Activated CD4-positive, alpha-beta T cell treated with anti-CD3 and anti-CD28 coated beads for 48 hours (primary cell): Measurements from ENCODE around the gene NEK9.
A peak's percentile ranks its signal among the peaks of the same experiment; 100 is the strongest.

Source experiments
- DNase-seq: peaks from one replicate; pipeline ENCODE4 v3.0.0-alpha.2; 2020

The NEK9 gene

GRCh38 chr14:75063491-75064204 lies 63.2 kb downstream of the NEK9 start, which contains the start of gene ACYP1:
Gene ACYP1, minus strand, starts transcription at chr14:75064024. Its CDS starts 471 bp downstream, at chr14:75063553.
- DNase-seq, result peak; percentile 95

- no peak for DNase-seq
Measured at GRCh38 chr14:75063013-75063412, 63.8 kb downstream of the NEK9 start.

DNA sequence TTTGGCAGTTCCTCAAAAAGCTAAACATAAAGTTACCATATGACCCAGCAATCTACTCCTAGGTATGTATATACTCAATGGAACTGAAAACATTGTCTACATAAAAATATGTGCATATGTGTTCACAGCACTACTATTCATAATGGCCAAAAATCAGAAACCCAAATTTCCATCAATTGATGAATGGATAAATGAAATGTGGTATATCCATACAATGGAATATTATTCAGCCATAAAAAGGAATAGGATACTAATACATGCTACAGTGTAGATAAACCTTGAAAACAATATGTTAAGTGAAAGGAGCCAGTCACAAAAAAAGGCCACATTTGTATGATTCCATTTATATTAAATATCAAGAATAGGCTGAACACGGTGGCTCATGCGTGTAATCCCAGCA lies 66.4 kb downstream of the NEK9 start:
- DNase-seq, result no peak

DNA sequence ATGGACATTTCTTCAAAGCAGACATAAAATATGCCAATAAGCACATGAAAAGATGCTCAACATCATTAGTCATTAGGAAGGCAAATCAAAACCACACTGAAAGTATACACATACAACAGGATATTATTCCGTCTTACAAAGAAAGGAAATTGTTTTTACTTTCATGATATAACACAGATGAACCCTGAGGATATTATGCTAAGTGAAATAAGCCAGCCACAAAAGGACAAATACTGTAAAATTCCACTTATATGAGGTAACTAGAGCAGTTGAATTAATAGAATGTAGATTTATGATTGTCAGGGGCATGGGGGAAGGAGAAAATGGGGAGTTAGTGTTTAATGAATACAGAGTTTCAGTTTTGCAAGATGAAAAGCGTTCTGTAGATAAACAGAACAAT lies 67.2 kb downstream of the NEK9 start:
- no peak for DNase-seq

DNA sequence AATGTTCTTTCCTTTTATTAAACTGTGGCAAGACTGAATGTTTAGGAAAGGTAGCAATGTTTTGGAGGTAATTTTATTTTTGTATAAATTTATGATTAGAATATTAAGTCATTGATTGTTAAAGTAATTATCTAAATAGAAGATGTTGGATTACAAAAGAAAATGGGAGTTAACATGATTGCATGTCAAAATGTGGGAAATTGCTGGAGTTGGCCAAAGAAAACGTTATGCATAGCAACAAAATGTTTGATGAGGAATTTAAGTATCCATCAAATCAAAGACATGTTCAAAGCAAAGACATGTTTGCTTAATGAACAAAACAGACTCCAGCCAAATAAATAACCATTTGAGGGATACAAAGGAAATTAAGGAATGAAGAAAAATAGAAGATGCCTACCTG lies 72.4 kb downstream of the NEK9 start:
- no peak for DNase-seq

DNA sequence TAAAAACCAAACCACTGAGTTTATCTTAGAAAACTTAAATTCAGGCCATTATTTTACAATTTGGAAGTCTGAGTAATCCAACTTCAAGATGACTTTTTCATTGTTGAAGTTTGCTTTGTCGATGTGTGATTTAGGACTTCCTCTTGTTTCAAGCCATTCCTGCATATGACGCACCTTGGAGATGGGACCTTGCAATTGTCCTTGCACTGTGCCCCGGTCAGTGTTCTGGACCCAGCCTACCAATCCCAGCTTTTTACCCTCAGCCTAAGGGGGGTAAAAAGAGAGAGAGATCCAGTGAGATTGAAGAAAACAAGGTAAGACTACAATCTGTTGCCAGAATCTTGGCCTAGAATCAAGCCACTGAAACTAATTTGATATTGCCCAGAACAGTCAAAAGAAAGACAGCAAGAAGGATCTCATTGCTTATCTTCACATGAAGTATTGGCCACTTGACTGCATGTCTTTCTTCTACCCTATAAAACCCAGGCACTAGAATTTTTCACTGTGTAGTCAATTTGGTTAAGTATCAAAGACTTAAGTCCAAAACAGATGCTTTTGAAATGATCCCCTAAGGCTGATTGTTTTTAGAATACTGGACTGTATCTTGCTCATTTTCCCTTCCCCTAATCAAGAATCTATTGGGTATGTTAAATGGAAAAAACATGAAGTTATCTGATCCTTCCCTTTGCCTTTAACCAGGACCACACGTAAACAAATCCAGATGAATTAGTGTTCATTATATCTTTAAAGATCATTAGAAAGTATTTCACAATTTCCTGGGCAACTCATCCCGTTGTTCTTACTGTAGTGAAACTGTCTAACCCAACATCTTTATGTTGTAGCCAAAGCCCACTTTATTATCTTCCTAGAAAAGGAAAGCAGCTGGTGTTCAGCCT lies 73.2 kb downstream of the NEK9 start:
- no peak for DNase-seq

- DNase-seq, result no peak
Measured at GRCh38 chr14:75051556-75051899, 75.3 kb downstream of the NEK9 start.

DNA sequence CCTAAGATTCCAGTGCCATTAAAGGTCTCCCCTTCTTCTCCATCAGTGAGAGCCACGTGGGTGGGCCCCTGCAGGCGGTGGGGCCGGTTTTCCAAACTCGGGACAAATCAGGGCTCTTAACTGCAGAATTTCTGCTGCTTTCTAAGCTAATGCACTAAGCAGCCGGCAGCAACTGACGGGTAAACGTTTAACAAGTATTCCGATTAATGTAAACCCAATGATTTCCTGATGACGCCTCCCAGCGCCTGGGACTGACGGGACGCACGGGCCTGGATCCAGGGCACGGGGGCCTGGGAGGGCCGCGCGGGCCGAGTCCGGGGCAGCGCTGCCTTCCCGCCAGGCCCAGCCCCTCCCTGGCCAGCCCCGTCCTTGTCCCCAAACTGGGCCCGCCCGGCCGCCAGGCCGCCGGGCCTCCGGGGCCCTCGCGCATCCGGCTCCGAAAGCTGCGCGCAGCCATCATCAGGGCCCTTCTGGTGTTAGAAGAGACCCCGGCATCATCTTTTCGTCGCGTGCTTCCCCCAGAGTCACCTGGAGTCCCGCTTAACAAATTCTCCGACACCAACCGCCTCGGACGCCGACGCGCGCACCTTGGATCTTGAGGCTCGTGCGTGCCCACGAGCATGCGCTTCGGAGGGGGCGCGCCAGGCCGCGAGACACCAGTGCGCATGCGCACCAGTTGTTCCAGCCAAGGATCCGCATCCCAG lies 75.8 kb downstream of the NEK9 start, which contains the start of gene MLH3:
Gene MLH3 (minus strand): TSS at position 616 of the 704 bp plus-strand sequence. CDS start 1,812 bp downstream, outside the sequence.
- DNase-seq, result peak; percentile 85

DNA sequence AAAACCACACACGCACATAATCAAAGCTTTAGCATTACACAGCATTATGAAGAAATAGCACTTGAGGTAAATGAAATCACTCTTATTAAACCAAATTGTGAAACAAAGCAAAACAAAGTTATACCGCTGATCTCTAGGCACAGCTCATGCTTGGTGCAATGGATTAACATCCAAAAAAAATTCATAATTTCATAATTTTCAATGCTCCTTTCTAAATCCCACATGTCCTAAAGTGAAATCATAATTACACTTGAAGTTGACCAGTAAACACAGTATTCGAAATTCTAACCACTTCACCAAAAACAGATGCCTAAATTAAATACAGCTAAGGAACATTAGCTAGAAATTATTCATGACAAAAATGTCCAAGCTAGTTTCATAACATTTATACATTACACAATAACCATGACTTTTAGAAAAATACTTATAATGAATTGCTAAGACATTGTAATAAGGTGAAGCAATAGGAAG lies 77.1 kb downstream of the NEK9 start:
- no peak for DNase-seq

GRCh38 chr14:75049136-75049535 lies 77.7 kb downstream of the NEK9 start:
- no peak for DNase-seq

GRCh38 chr14:75048101-75048500 lies 78.7 kb downstream of the NEK9 start:
- no peak for DNase-seq

- DNase-seq, result no peak
Measured at GRCh38 chr14:75047506-75047905, 79.3 kb downstream of the NEK9 start.

DNA sequence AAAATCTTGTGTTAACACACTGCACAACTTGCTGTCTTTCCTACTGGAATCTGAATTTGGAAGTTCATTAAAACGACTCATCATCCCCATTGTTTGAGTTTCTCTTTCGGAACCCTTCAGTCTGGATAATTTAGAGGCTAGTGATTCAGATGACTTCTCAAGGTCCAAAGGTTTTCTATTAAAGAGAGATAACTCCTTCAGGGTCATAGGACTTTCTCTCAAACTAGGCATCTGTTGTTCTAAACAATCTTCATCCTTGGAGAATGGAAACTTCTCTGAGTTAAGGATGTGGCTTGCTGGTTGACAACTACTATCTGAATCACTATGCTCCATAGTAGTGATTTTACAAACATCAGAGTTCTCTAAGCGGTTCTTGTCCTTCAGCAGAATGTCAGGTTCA lies 79.9 kb downstream of the NEK9 start:
- no peak for DNase-seq

DNA sequence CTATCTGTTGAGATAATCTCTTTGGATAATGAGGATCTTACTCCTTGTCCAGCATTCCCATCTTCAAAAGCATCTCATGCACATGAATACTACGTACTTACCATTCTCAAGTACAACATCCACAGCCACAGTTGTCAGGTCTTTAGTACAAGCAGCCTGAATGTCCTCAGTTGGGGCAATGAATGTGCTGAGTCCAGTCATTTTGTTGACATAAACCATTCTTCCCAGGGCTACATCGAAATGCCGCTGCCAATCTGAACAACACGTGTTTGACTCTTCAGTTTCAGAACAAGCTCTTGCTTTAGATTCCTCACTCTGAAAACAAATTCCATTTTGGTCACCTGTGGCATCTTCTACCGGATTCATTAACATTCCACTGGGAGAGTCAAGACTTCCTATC lies 80.6 kb downstream of the NEK9 start:
- no peak for DNase-seq

DNA sequence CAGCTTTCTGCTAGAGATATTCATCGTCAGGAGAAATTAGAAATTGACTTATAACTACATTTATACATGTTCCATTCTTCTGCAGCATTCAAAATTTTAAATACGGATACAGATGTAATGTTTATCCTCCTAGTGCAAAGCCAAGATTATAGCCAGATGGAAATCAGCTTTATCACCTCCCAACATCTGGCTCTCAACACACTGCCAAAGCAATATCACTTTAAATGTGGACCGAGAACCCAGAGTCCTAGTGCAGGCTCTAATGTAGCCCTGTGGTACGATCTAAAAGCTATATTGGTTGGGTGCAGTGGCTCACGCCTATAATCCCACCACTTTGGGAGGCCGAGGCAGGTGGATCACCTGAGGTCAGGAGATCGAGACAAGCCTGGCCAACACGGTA lies 82.1 kb downstream of the NEK9 start:
- DNase-seq, result no peak

- no peak for DNase-seq
Measured at GRCh38 chr14:75044322-75044721, 82.5 kb downstream of the NEK9 start.

GRCh38 chr14:75042035-75042434 lies 84.8 kb downstream of the NEK9 start:
- DNase-seq, result no peak

- no peak for DNase-seq
Measured at GRCh38 chr14:75041613-75042012, 85.2 kb downstream of the NEK9 start.

DNA sequence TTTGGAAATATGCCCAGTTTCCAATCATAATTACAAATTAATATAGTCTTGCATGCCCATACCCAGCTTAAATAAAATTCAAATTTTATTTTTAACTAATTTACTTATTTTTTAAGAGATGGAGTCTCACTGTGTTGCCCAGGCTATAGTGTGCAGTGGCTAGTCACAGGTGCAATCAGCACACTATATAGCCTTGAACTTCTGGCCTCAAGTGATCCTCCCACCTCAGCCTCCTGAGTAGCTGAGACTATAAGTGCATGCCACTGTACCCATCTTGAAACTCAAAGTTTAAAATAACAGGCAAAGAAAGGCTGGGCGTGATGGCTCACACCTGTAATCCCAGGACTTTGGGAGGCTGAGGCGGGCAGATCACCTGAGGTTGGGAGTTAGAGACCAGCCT lies 85.9 kb downstream of the NEK9 start:
- no peak for DNase-seq

- DNase-seq, result no peak
Measured at GRCh38 chr14:75040507-75040906, 86.3 kb downstream of the NEK9 start.

DNA sequence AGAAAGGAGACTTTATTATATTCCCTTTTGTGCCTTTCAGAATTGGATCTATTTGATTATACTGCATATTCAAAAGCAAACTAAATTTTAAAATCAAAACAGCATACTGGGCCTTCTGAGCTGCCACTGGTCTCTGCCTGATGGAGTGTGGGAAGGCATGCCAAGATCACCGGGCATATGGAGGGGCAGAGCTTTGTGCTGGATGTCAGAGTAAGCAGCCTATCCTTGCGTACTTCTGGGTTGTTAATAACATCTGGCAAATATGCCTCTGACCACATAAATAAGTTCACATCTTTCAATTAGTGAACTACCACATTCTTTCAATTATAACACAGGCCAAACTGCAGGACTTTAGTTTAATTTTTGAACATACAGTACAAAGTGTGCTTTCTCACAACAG lies 93.9 kb downstream of the NEK9 start:
- DNase-seq, result no peak

DNA sequence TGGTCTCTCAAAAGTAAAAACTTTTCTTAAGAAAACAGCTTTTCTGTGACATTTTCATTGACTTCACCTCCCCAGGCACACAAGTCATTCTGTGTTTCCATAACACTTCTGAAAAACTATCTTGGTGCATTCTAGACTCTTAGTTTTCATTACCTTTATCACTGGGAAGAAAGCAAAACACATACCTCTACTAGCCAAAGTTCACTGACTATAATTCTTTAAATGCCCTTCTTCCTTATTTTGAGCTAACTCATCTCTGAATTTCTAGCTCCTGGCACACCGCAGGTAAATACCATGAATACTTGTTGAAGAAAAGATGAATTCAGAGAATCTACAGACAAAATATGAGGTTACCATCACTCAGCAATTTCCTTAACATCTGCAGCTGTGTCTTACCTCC lies 96.7 kb downstream of the NEK9 start:
- no peak for DNase-seq
